Glutamatergic neuron (in vitro differentiated cells): Measurements from ENCODE around the gene SH3TC1. TPM values are rescaled to one million over a fixed set of nuclear protein-coding genes. Genes with fewer than 3 reads are reported as not detected.
A peak's percentile ranks its signal among the peaks of the same experiment; 100 is the strongest.

ENCODE experiments used
- DNase-seq: peaks from one replicate; pipeline ENCODE4 v3.0.0; 2022
- H3K27ac Mint-ChIP-seq: one replicate; pipeline ENCODE4 v1.8.0; 2020; ENCODE audit warnings: mild to moderate bottlenecking, mixed read lengths, inconsistent platforms; ENCODE audit not compliant: unreplicated experiment
- H3K27me3 Mint-ChIP-seq: one replicate; pipeline ENCODE4 v1.8.0; 2020; ENCODE audit warnings: mild to moderate bottlenecking, moderate library complexity, mixed read lengths, inconsistent platforms; ENCODE audit not compliant: unreplicated experiment
- H3K36me3 Mint-ChIP-seq: one replicate; pipeline ENCODE4 v1.8.0; 2020; ENCODE audit warnings: mild to moderate bottlenecking, mixed read lengths, inconsistent platforms; ENCODE audit not compliant: unreplicated experiment
- H3K4me1 Mint-ChIP-seq: one replicate; pipeline ENCODE4 v1.8.0; 2020; ENCODE audit warnings: mild to moderate bottlenecking, low read depth, mixed read lengths, inconsistent platforms; ENCODE audit not compliant: unreplicated experiment
- H3K4me3 Mint-ChIP-seq: one replicate; pipeline ENCODE4 v1.8.0; 2020; ENCODE audit warnings: mild to moderate bottlenecking, mixed read lengths, inconsistent platforms; ENCODE audit not compliant: unreplicated experiment
- H3K9me3 Mint-ChIP-seq: one replicate; pipeline ENCODE4 v1.8.0; 2020; ENCODE audit warnings: mild to moderate bottlenecking, moderate library complexity, mixed read lengths, inconsistent platforms; ENCODE audit not compliant: unreplicated experiment
- total RNA-seq: library from RNA; stranded (reverse); fragmentation: NEBNext Ultra II Directional; extraction: Animal tissue kit (Norgen Biotek cat#: 25700); gene quantifications from one replicate; pipeline ENCODE4 v1.2.1, GENCODE V29; 2021; ENCODE audit not compliant: unreplicated experiment
- TF ChIP-seq, protein P1 (sequence below): fragments of 200-600 bp; sonication (generic); IDR thresholded peaks from one replicate; pipeline ENCODE4 v1.5.0; 2021; ENCODE audit not compliant: partially characterized antibody, unreplicated experiment

The SH3TC1 gene
- total RNA-seq, 1 donor from 2014 or later = not detected

DNA sequence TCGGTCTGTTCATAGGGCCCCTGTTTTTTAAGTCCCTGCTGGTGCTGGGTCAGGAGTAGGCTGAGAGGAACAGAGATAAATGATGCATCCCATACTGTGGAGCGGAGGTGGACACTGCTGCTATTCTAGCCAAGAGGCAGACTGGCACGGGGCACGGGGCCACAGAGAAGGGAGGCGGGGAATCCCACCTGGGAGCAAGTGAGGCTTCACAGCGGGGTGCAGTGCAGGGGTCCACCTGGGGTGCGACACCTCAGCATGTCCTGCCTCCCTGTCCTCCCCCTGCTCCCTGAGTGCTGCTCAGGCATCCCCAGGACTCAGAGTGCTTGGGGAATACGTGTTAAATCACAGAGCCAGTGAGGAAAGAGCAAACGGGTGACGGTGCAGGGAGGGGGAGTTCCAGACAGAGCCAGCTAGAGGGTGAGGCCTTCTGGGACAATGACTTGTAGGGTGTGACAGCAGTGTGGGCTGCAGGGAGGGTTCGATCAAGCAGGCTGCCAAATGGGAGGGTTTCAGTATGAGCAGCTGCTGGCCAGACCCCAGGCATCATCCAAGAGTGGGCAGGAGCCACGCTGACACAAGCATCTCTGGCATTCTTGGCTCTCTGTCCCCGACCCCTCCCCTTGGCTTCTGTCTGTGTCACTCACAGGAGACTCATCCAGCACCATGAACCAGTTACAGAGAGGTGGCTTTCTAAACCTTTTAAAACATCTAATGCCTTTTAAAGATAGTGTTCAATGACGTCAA is 56.8 kb downstream of the SH3TC1 start:
- Mint-ChIP-seq H3K9me3 (peaks cover 6% of the 10 kb centered on the region), H3K4me3 (no peak overlapping the region), H3K4me1 (peaks cover 2% of the 10 kb centered on the region), H3K36me3 (peaks cover 5% of the 10 kb centered on the region), H3K27me3 (peaks cover 3% of the 10 kb centered on the region), H3K27ac (no peak overlapping the region)
- DNase-seq = no peak
- TF ChIP-seq, protein P1, sequence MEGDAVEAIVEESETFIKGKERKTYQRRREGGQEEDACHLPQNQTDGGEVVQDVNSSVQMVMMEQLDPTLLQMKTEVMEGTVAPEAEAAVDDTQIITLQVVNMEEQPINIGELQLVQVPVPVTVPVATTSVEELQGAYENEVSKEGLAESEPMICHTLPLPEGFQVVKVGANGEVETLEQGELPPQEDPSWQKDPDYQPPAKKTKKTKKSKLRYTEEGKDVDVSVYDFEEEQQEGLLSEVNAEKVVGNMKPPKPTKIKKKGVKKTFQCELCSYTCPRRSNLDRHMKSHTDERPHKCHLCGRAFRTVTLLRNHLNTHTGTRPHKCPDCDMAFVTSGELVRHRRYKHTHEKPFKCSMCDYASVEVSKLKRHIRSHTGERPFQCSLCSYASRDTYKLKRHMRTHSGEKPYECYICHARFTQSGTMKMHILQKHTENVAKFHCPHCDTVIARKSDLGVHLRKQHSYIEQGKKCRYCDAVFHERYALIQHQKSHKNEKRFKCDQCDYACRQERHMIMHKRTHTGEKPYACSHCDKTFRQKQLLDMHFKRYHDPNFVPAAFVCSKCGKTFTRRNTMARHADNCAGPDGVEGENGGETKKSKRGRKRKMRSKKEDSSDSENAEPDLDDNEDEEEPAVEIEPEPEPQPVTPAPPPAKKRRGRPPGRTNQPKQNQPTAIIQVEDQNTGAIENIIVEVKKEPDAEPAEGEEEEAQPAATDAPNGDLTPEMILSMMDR = no peak

DNA sequence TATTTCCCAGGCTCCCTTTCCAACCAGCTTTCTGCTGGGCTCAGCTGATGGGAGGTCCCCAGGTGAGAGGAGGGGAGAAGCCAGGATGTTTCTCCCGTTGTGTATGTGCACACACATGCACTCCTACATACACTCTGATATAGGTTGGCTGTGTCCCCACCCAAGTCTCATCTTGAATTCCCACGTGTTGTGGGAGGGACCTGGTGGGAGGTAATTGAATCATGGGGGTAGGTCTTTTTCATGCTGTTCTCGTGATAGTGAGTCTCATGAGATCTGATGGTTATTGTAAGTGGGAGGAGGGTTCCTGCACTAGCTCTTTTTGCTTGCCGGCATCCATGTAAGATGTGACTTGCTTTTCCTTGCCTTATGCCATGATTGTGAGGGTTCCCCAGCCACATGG is 58.8 kb downstream of the SH3TC1 start:
- H3K27me3 Mint-ChIP-seq = peaks cover 3% of the 10 kb centered on the region
- peaks cover 5% of the 10 kb centered on the region for H3K36me3 Mint-ChIP-seq
- DNase-seq = no peak
- no peaks in the 10 kb centered on the region for H3K4me1 Mint-ChIP-seq
- no peak overlapping the region for H3K27ac Mint-ChIP-seq
- TF ChIP-seq, protein P1 = no peak
- peaks cover 6% of the 10 kb centered on the region for H3K9me3 Mint-ChIP-seq
- H3K4me3 Mint-ChIP-seq = no peak overlapping the region

DNA sequence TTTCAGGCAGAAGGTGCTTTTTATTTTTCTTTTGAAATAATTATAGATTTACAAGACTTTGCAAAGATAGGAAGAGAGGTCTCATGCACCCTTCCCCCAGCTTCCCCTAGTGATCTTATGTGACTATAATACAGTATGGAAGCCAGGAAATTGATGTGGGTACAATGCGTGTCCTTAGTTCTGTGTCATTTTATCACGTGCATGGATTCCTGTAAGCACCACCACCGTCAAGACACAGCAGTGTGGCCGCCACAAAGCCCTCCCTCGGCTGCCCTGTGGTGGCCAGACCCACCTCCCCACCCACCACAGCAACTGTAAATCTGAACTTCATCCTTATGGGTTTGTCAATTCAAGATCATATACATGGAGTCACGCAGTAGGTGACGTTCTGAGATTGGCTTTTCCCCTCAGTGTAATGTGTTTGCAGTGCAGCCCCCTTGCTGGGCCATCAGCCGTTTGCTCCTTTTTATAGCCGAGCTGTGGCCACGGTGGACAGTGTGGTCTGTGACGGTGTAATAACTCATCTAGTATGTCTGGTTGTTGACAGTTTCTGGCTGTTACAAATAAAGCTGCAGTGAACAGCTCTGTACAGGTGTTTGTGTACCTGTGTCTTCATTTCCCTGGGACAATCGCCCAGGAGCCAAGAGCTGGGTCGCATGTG is 59.6 kb downstream of the SH3TC1 start:
- DNase-seq = no peak
- peaks cover 4% of the 10 kb centered on the region for H3K36me3 Mint-ChIP-seq
- H3K27me3 Mint-ChIP-seq = peaks cover 4% of the 10 kb centered on the region
- peaks cover 3% of the 10 kb centered on the region for H3K4me1 Mint-ChIP-seq
- TF ChIP-seq, protein P1 = no peak
- H3K9me3 Mint-ChIP-seq = peaks cover 6% of the 10 kb centered on the region
- no peak overlapping the region for H3K27ac Mint-ChIP-seq
- no peak overlapping the region for H3K4me3 Mint-ChIP-seq

DNA sequence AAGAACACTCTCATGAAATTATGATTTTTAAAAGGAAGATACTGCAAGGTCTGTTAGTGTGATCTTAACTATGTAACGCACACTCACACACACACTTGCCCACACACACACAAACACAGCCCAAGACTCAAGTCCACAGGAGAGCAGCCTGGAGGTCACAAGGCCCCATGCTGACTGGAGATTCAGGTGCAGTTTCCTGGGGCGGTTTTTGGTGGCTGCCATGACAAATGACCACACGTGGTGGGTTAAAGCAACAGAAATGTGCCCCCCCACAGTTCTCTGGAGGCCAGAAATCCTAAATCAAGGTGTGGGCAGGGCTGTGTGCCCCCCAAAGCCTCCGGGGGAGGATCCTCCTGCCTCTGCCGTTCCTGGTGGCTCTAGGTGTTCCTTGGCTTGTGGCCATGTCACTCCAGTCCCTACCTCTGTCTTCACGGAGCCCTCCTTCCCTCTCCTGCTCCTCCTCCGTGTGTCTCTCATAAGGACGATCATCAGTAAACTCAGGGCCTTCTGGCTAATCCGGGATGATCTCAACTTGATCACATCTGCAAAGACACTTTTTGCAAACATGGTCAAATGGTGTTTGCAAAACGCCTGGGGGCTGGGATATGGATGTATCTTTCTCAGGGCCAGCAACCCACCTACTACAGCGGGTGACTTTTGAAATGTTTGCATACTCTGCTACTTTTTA is 60.8 kb downstream of the SH3TC1 start:
- H3K27me3 Mint-ChIP-seq = peaks cover 9% of the 10 kb centered on the region
- H3K27ac Mint-ChIP-seq = peak overlapping the region; percentile 20
- TF ChIP-seq, protein P1 = no peak
- no peak for DNase-seq
- H3K4me3 Mint-ChIP-seq = no peak overlapping the region
- H3K4me1 Mint-ChIP-seq = peaks cover 7% of the 10 kb centered on the region
- peaks cover 4% of the 10 kb centered on the region for H3K9me3 Mint-ChIP-seq
- no peaks in the 10 kb centered on the region for H3K36me3 Mint-ChIP-seq
